ENCODE data around the gene GXYLT2. TPM values are rescaled to one million over a fixed set of nuclear protein-coding genes. Genes with fewer than 3 reads are reported as not detected.

The GXYLT2 gene
- polyA plus RNA-seq, 3 donors, result 0.04 TPM; not detected in 2

DNA sequence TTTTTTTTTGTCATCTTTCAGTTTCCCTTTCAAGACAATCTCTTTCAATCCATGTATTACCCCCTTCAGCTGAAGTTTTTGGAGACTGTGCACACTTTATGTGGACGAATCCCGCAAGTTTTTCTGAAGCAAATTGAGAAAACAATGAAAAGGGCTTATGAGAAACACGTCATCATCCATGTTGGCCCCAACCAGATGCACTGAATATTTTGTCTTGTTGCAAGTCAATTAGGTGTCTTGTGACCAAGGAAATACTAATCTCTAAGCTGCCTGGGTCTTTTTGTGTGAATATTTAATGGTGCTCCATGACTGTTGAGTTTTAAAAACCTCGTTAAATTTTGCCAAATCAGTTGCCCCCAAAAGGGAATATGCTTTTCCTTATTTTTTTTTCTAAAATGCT, 87.1 kb downstream of the GXYLT2 start:
- no peak overlapping the region for H3K27ac ChIP-seq (ENCODE audit: low read depth in 1 of 2, low read length in 2 of 2)
- Mint-ChIP-seq H3K27me3 (ENCODE audit: low read depth in 3 of 3) (peaks cover 0 to 3% (median 2%) of the 10 kb centered on the region in 3 donors), H3K27ac (no peak overlapping the region), H3K4me3 (no peak overlapping the region), H3K36me3 (no peaks in the 10 kb centered on the region), H3K4me1 (peaks cover 17% of the 10 kb centered on the region), H3K9me3 (peaks cover 0 to under 1% (median 0%) of the 10 kb centered on the region in 7 donors)
- no peak overlapping the region for H3K4me2 ChIP-seq (replicated peaks; ENCODE audit: extremely low read depth, low read length, poor library complexity, severe bottlenecking)
- DNase-seq, result no peak
- no peaks in the 10 kb centered on the region for H3K27me3 ChIP-seq (ENCODE audit: control insufficient read depth in 2 of 2, insufficient read depth in 2 of 2, low read length in 2 of 2)
- intact Hi-C loops (cut with micrococcal nuclease), result no loop called here
- H3K79me2 ChIP-seq (ENCODE audit: insufficient read depth, low read length), result no peaks in the 10 kb centered on the region
- H2AFZ ChIP-seq (ENCODE audit: insufficient read depth, low read depth, low read length, poor library complexity, severe bottlenecking), result no peak overlapping the region
- no peaks in the 10 kb centered on the region for H3K9me3 ChIP-seq (replicated peaks in 1 of 2; ENCODE audit: control insufficient read depth in 1 of 2, insufficient read depth in 1 of 2, low read length in 2 of 2)
- peaks cover 11 to 19% of the 10 kb centered on the region in 2 donors for H3K4me1 ChIP-seq (ENCODE audit: control insufficient read depth in 1 of 2, insufficient read depth in 2 of 2, low read length in 2 of 2)
- H4K20me1 ChIP-seq (ENCODE audit: insufficient read depth, low read length), result no peaks in the 10 kb centered on the region
- H3K36me3 ChIP-seq (replicated peaks in 1 of 2; ENCODE audit: control insufficient read depth in 1 of 2, insufficient read depth in 2 of 2, low read length in 2 of 2), result no peaks in the 10 kb centered on the region
- no peak overlapping the region for H3K9ac ChIP-seq (ENCODE audit: insufficient read depth, low read length, poor library complexity, severe bottlenecking)
- no peak overlapping the region for H3K4me3 ChIP-seq (replicated peaks in 1 of 3; ENCODE audit: low read depth in 2 of 3, low read length in 3 of 3)
- TF ChIP-seq, protein P1, sequence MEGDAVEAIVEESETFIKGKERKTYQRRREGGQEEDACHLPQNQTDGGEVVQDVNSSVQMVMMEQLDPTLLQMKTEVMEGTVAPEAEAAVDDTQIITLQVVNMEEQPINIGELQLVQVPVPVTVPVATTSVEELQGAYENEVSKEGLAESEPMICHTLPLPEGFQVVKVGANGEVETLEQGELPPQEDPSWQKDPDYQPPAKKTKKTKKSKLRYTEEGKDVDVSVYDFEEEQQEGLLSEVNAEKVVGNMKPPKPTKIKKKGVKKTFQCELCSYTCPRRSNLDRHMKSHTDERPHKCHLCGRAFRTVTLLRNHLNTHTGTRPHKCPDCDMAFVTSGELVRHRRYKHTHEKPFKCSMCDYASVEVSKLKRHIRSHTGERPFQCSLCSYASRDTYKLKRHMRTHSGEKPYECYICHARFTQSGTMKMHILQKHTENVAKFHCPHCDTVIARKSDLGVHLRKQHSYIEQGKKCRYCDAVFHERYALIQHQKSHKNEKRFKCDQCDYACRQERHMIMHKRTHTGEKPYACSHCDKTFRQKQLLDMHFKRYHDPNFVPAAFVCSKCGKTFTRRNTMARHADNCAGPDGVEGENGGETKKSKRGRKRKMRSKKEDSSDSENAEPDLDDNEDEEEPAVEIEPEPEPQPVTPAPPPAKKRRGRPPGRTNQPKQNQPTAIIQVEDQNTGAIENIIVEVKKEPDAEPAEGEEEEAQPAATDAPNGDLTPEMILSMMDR (IDR thresholded peaks at IDR 0.05), result no peak
- WGBS (ENCODE audit: insufficient coverage), result 100% methylated on average over 2 of the region's 4 CpGs

DNA sequence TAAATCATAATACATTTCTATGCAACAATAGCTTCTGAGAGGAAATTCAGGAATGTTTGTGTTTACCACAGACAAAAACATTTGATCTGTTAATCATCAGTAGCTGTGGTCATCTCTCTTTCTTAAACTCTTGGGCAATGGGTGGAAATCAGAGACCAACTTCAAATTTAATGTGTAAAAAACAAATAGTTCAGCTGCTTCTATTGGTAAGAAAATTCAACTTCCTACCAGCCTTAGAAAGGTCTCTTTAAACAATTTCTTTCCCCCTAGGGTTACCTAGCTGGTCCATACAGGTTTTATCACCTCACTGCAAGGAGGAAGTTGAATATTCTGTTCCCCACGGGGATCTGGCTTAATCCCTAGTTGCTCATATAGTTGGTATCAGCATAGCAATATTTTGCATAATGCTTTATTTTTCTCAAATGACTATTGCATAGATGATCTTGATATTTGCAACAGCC, 88.5 kb downstream of the GXYLT2 start:
- Histone ChIP-seq H3K9me3 (replicated peaks in 1 of 2; ENCODE audit: control insufficient read depth in 1 of 2, insufficient read depth in 1 of 2, low read length in 2 of 2) (no peaks in the 10 kb centered on the region), H3K4me3 (replicated peaks in 1 of 3; ENCODE audit: low read depth in 2 of 3, low read length in 3 of 3) (no peak overlapping the region), H3K79me2 (ENCODE audit: insufficient read depth, low read length) (no peaks in the 10 kb centered on the region), H3K9ac (ENCODE audit: insufficient read depth, low read length, poor library complexity, severe bottlenecking) (no peak overlapping the region), H3K36me3 (replicated peaks in 1 of 2; ENCODE audit: control insufficient read depth in 1 of 2, insufficient read depth in 2 of 2, low read length in 2 of 2) (no peaks in the 10 kb centered on the region), H3K27me3 (ENCODE audit: control insufficient read depth in 2 of 2, insufficient read depth in 2 of 2, low read length in 2 of 2) (no peaks in the 10 kb centered on the region), H3K4me2 (replicated peaks; ENCODE audit: extremely low read depth, low read length, poor library complexity, severe bottlenecking) (no peak overlapping the region), H4K20me1 (ENCODE audit: insufficient read depth, low read length) (no peaks in the 10 kb centered on the region), H3K4me1 (ENCODE audit: control insufficient read depth in 1 of 2, insufficient read depth in 2 of 2, low read length in 2 of 2) (peaks cover 11 to 19% of the 10 kb centered on the region in 2 donors), H2AFZ (ENCODE audit: insufficient read depth, low read depth, low read length, poor library complexity, severe bottlenecking) (no peak overlapping the region), H3K27ac (ENCODE audit: low read depth in 1 of 2, low read length in 2 of 2) (peak overlapping the region in 1 of 2 donors; percentile 61)
- Mint-ChIP-seq H3K27ac (peak overlapping the region; percentile 1 to 89 (median 58)), H3K9me3 (peaks cover 0 to 1% (median 0%) of the 10 kb centered on the region in 7 donors), H3K36me3 (no peaks in the 10 kb centered on the region), H3K27me3 (ENCODE audit: low read depth in 3 of 3) (peaks cover 0 to 5% (median 4%) of the 10 kb centered on the region in 3 donors), H3K4me3 (no peak overlapping the region), H3K4me1 (peaks cover 17% of the 10 kb centered on the region)
- DNase-seq, result peak; percentile 12 to 73 (median 31)
- TF ChIP-seq, protein P1 (IDR thresholded peaks at IDR 0.05), result no peak
- intact Hi-C loops (cut with micrococcal nuclease), result no loop called here
- no CpG with 5 or more reads among the region's 1 CpG for WGBS (ENCODE audit: insufficient coverage)

Data from CD14-positive monocyte (primary cell).